K562 (cell line): Measurements from ENCODE around the gene CD19. TPM values are rescaled to one million over a fixed set of nuclear protein-coding genes. Genes with fewer than 3 reads are reported as not detected.

ENCODE experiments used
- CBX2 ChIP-seq: fragments of 200-600 bp; sonication (generic); IDR thresholded peaks from one replicate; pipeline ENCODE4 v1.6.1; 2012; ENCODE audit warnings: mild to moderate bottlenecking, low read length, inconsistent platforms; ENCODE audit not compliant: insufficient read depth, poor library complexity, severe bottlenecking
- CC2D1A ChIP-seq: fragments of 450-650 bp; IDR thresholded peaks from 2 replicates; pipeline ENCODE4 v1.6.1; 2017; ENCODE audit warnings: mild to moderate bottlenecking
- CXXC5 ChIP-seq: fragments of 250-450 bp; sonication (Bioruptor Pico); IDR thresholded peaks from 2 replicates; pipeline ENCODE4 v1.8.0; 2022; ENCODE audit warnings: inconsistent platforms, mild to moderate bottlenecking, moderate library complexity
- EGR1 ChIP-seq: fragments of 450-650 bp; conservative IDR thresholded peaks from 2 replicates; pipeline ENCODE4 v1.6.1; 2017; ENCODE audit warnings: mild to moderate bottlenecking
- GATAD2A ChIP-seq: fragments of 450-650 bp; IDR thresholded peaks from 2 replicates; pipeline ENCODE4 v1.6.1; 2017
- HIVEP1 ChIP-seq: fragments of 250-450 bp; sonication (Bioruptor Pico); IDR thresholded peaks from 2 replicates; pipeline ENCODE4 v1.4.0; 2020; ENCODE audit warnings: mild to moderate bottlenecking
- L3MBTL2 ChIP-seq: fragments of 450-650 bp; IDR thresholded peaks from 2 replicates; pipeline ENCODE4 v1.6.1; 2016; ENCODE audit warnings: mild to moderate bottlenecking, moderate library complexity
- MAZ ChIP-seq, 2 experiments: fragments of 450-650 bp in 1 of 2; sonication (generic) in 1 of 2; formaldehyde crosslinking; IDR thresholded peaks in 1 of 2; conservative IDR thresholded peaks in 1 of 2; 2 replicates each; pipeline versions ENCODE4 v1.4.0 to v1.5.0; 2020; ENCODE audit warnings: mild to moderate bottlenecking in 1 of 2, missing genetic modification reagents in 1 of 2
- NELFE ChIP-seq: IDR thresholded peaks from 2 replicates; pipeline ENCODE4 v1.6.1; 2011; ENCODE audit warnings: mild to moderate bottlenecking; ENCODE audit not compliant: insufficient read depth, insufficient read length
- PHF8 ChIP-seq: fragments of 200-600 bp; sonication (generic); IDR thresholded peaks from 2 replicates; pipeline ENCODE4 v1.6.1; 2012; ENCODE audit warnings: mixed run types, mild to moderate bottlenecking, inconsistent platforms, low read length, moderate library complexity, borderline replicate concordance
- TAF1 ChIP-seq: IDR thresholded peaks from 2 replicates; pipeline ENCODE4 v1.6.1; 2011; ENCODE audit warnings: mild to moderate bottlenecking, low read length, moderate library complexity; ENCODE audit not compliant: insufficient read depth, control insufficient read depth, severe bottlenecking; ENCODE audit errors: extremely low read depth
- TCF7 ChIP-seq: sonication (generic); IDR thresholded peaks from 2 replicates; pipeline ENCODE4 v1.6.1; 2016; ENCODE audit warnings: antibody characterized with exemption, borderline replicate concordance
- TCFL5 ChIP-seq: fragments of 250-450 bp; sonication (Bioruptor Pico); conservative IDR thresholded peaks from 2 replicates; pipeline ENCODE4 v1.6.1; 2021; ENCODE audit warnings: mild to moderate bottlenecking, moderate library complexity, matching md5 sums
- TGIF2 ChIP-seq: sonication (generic); formaldehyde crosslinking; IDR thresholded peaks from 2 replicates; pipeline ENCODE4 v1.8.1; 2022; ENCODE audit warnings: mild to moderate bottlenecking, missing genetic modification reagents, moderate library complexity
- ZNF444 ChIP-seq: fragments of 250-450 bp; sonication (Bioruptor Pico); IDR thresholded peaks from 2 replicates; pipeline ENCODE4 v1.4.0; 2020; ENCODE audit warnings: mild to moderate bottlenecking, moderate library complexity
- ZNF561 ChIP-seq: fragments of 450-650 bp; formaldehyde crosslinking; conservative IDR thresholded peaks from 2 replicates; pipeline ENCODE4 v1.4.0; 2020; ENCODE audit warnings: mild to moderate bottlenecking, moderate library complexity
- polyA plus RNA-seq, 8 experiments: library from polyadenylated mRNA; depleted of rRNA in 4 of 8; stranded (reverse) in 5 of 8; unstranded in 3 of 8; fragments of >200 nt; fragmentation: Nextera tagmentation in 2 of 8; fragmentation: Illumina TruSeq in 1 of 8; extraction: Ambion mirVana in 2 of 8; extraction: Trizol in 1 of 8; gene quantifications; 2 replicates each; pipeline versions ENCODE4 v1.2.1 to v1.2.3, GENCODE V29; 2011 to 2014; ENCODE audit warnings: inconsistent platforms in 1 of 8, missing spikeins in 1 of 8
- total RNA-seq, 7 experiments: library from RNA; depleted of rRNA in 6 of 7; stranded (reverse); fragments of >200 nt in 6 of 7; fragmentation: Illumina TruSeq in 2 of 7; extraction: Trizol in 2 of 7; gene quantifications; 2 replicates each; pipeline versions ENCODE4 v1.2.1 to v1.2.3, GENCODE V29; 2011 to 2021; ENCODE audit warnings: low replicate concordance in 1 of 7
- TF ChIP-seq, protein P1 (sequence below): sonication (generic); formaldehyde crosslinking; IDR thresholded peaks from 2 replicates; pipeline ENCODE4 v1.8.1; 2023; ENCODE audit warnings: mild to moderate bottlenecking, missing genetic modification reagents
- TF ChIP-seq, protein P2 (sequence below), 2 experiments: IDR thresholded peaks; 2 replicates each; pipeline ENCODE4 v1.6.1; 2011; ENCODE audit warnings: borderline replicate concordance in 1 of 2, control low read depth in 1 of 2, low read depth in 1 of 2, low read length in 1 of 2, mild to moderate bottlenecking in 1 of 2, mixed read lengths in 1 of 2, moderate library complexity in 1 of 2; ENCODE audit not compliant: insufficient read depth in 1 of 2, insufficient read length in 1 of 2, poor library complexity in 1 of 2, severe bottlenecking in 1 of 2; ENCODE audit errors: extremely low read depth in 1 of 2
- TF ChIP-seq, protein P3 (sequence below), 3 experiments: IDR thresholded peaks in 2 of 3; conservative IDR thresholded peaks in 1 of 3; 2 replicates each; pipeline ENCODE4 v1.5.1; 2011 to 2012; ENCODE audit warnings: low read length in 3 of 3, mild to moderate bottlenecking in 3 of 3, control low read depth in 2 of 3, improper control_type of control experiment in 1 of 3, inconsistent platforms in 1 of 3, low read depth in 1 of 3, mixed read lengths in 1 of 3, moderate library complexity in 1 of 3; ENCODE audit not compliant: insufficient read depth in 2 of 3
- TF ChIP-seq, protein P4 (sequence below): fragments of 450-650 bp; IDR thresholded peaks from 2 replicates; pipeline ENCODE4 v1.7.1; 2018; ENCODE audit warnings: mild to moderate bottlenecking, low read depth; ENCODE audit not compliant: partially characterized antibody

Gene CD19
- total and polyA plus RNA-seq, 9 of the 15 experiments (the other 6 are each of a cell fraction or from before 2014, with no cell fraction given): 0.27 to 3.7 (median 2.0) TPM; not detected in 1

DNA sequence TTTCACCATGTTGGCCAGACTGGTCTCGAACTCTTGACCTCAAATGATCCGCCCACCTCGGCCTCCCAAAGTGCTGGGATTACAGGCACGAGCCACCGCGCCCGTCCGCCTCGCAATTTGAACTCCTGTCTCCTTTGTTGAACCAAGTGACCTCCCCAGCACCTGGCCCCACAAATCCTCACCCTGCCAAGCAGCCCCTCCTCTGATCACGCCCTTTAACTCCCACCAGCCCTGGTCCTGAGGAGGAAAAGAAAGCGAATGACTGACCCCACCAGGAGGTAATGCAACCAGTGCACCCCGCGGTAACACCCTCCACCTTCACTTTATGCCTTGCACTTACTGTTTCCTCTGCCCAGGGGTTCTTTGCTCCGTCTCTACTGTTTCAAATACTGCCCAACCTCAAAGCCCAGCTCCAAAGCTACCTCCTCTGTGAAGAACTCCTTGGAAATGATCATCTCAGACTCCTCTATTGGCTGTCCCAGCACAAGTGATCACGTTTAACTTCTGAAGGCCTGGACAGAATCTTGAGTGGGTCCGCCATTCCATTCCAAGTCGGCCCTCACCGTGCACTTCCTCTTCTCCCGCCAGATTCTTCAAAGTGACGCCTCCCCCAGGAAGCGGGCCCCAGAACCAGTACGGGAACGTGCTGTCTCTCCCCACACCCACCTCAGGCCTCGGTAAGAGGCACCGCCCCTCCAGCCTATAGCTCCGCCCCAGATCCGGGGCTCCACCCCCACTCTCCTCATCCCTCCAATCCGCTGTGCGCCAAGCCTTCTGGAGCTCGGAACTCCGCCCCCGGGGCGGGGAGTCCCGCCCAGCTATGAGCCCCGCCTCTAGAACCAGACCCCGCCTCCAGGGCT lies 4.4 kb downstream of the CD19 start (continued):
- TF ChIP-seq, protein P1, sequence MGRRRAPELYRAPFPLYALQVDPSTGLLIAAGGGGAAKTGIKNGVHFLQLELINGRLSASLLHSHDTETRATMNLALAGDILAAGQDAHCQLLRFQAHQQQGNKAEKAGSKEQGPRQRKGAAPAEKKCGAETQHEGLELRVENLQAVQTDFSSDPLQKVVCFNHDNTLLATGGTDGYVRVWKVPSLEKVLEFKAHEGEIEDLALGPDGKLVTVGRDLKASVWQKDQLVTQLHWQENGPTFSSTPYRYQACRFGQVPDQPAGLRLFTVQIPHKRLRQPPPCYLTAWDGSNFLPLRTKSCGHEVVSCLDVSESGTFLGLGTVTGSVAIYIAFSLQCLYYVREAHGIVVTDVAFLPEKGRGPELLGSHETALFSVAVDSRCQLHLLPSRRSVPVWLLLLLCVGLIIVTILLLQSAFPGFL (CRISPR knock-in tag): no peak
- TF ChIP-seq L3MBTL2 (peak; percentile 95), MAZ (CRISPR knock-in tag; conservative IDR thresholded peaks at IDR 0.05 in 1 of 2, IDR thresholded peaks at IDR 0.05 in 1 of 2) (peak in 1 of 2 experiments; percentile 76; a peak in 2 of 4 replicates), CC2D1A (0 out of 2 replicates have a peak, but pooled peaks have one; percentile 10), EGR1 (peak; percentile 79), NELFE (no peak), CXXC5 (peak; percentile 51), TCF7 (peak; percentile 81; the same call in 1 of the 2 replicates), TGIF2 (CRISPR knock-in tag) (no peak), CBX2 (no peak), TCFL5 (CRISPR knock-in tag) (no peak), PHF8 (peak; percentile 64; the same call in 1 of the 2 replicates), ZNF444 (CRISPR knock-in tag) (no peak), TAF1 (peak; percentile 69), ZNF561 (no peak), GATAD2A (no peak), HIVEP1 (CRISPR knock-in tag) (no peak)
- TF ChIP-seq, protein P2, sequence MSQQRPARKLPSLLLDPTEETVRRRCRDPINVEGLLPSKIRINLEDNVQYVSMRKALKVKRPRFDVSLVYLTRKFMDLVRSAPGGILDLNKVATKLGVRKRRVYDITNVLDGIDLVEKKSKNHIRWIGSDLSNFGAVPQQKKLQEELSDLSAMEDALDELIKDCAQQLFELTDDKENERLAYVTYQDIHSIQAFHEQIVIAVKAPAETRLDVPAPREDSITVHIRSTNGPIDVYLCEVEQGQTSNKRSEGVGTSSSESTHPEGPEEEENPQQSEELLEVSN (IDR thresholded peaks at IDR 0.05; ENCODE audit: borderline replicate concordance in 1 of 2, extremely low read depth in 1 of 2, insufficient read depth in 1 of 2, insufficient read length in 1 of 2, low read depth in 1 of 2, low read length in 1 of 2, poor library complexity in 1 of 2, severe bottlenecking in 1 of 2): peak; percentile 85 to 94
- TF ChIP-seq, protein P3, sequence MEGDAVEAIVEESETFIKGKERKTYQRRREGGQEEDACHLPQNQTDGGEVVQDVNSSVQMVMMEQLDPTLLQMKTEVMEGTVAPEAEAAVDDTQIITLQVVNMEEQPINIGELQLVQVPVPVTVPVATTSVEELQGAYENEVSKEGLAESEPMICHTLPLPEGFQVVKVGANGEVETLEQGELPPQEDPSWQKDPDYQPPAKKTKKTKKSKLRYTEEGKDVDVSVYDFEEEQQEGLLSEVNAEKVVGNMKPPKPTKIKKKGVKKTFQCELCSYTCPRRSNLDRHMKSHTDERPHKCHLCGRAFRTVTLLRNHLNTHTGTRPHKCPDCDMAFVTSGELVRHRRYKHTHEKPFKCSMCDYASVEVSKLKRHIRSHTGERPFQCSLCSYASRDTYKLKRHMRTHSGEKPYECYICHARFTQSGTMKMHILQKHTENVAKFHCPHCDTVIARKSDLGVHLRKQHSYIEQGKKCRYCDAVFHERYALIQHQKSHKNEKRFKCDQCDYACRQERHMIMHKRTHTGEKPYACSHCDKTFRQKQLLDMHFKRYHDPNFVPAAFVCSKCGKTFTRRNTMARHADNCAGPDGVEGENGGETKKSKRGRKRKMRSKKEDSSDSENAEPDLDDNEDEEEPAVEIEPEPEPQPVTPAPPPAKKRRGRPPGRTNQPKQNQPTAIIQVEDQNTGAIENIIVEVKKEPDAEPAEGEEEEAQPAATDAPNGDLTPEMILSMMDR (IDR thresholded peaks at IDR 0.05 in 2 of 3, conservative IDR thresholded peaks at IDR 0.05 in 1 of 3; ENCODE audit: insufficient read depth in 2 of 3, low read depth in 1 of 3, low read length in 3 of 3): peak in 1 of 3 experiments; percentile 5; a peak in 1 of 6 replicates
- TF ChIP-seq, protein P4, sequence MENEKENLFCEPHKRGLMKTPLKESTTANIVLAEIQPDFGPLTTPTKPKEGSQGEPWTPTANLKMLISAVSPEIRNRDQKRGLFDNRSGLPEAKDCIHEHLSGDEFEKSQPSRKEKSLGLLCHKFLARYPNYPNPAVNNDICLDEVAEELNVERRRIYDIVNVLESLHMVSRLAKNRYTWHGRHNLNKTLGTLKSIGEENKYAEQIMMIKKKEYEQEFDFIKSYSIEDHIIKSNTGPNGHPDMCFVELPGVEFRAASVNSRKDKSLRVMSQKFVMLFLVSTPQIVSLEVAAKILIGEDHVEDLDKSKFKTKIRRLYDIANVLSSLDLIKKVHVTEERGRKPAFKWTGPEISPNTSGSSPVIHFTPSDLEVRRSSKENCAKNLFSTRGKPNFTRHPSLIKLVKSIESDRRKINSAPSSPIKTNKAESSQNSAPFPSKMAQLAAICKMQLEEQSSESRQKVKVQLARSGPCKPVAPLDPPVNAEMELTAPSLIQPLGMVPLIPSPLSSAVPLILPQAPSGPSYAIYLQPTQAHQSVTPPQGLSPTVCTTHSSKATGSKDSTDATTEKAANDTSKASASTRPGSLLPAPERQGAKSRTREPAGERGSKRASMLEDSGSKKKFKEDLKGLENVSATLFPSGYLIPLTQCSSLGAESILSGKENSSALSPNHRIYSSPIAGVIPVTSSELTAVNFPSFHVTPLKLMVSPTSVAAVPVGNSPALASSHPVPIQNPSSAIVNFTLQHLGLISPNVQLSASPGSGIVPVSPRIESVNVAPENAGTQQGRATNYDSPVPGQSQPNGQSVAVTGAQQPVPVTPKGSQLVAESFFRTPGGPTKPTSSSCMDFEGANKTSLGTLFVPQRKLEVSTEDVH: peak; percentile 89
